Stomach smooth muscle (tissue), 2 donors: Measurements from ENCODE around the gene RBM5.

ENCODE experiments used
- H3K27ac ChIP-seq: one replicate; pipeline ENCODE4 v1.7.0; 2013; ENCODE audit warnings: mild to moderate bottlenecking, low read length, inconsistent platforms
- H3K27me3 ChIP-seq, 2 donors: one replicate each; pipeline ENCODE4 v1.7.0; 2013; ENCODE audit warnings: low read length in 2 of 2; ENCODE audit not compliant: insufficient read depth in 2 of 2, control insufficient read depth in 1 of 2
- H3K36me3 ChIP-seq, 2 donors: one replicate each; pipeline ENCODE4 v1.7.0; 2013; ENCODE audit warnings: low read length in 2 of 2; ENCODE audit not compliant: control insufficient read depth in 2 of 2, insufficient read depth in 2 of 2
- H3K4me1 ChIP-seq: one replicate; pipeline ENCODE4 v1.7.0; 2013; ENCODE audit warnings: low read length; ENCODE audit not compliant: control insufficient read depth, insufficient read depth
- H3K4me3 ChIP-seq, 2 donors: one replicate each; pipeline ENCODE4 v1.7.0; 2013; ENCODE audit warnings: low read length in 2 of 2
- H3K9ac ChIP-seq, 2 donors: one replicate each; pipeline ENCODE4 v1.7.0; 2013; ENCODE audit warnings: low read length in 2 of 2, mild to moderate bottlenecking in 1 of 2
- H3K9me3 ChIP-seq, 2 donors: one replicate each; pipeline ENCODE4 v1.7.0; 2013; ENCODE audit warnings: low read length in 2 of 2; ENCODE audit not compliant: control insufficient read depth in 2 of 2
- donor health status: healthy.
- donor health status: Pancreatic carcinoma.

Gene RBM5

DNA sequence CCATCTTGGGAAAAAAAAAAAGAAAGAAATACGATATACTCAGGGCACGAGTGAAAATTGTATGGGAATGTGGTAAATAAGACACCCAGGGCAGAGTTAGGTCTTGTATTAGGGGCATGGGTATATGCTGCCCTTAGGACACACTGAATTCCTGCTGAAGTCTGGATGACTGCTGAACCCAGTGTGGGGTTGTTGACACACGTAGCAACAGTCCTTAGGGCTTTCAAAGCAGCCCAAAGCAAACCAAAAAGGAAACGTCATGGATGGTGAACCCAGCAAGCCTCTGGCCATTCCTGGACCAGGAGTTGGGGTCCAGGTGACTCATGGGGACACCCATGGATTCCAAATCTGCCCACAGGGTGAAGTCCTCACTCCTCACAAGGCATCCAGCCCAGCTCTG lies 39.3 kb downstream of the RBM5 start:
- Histone ChIP-seq H3K27me3 (no peaks in the 10 kb centered on the region), H3K4me1 (peaks cover 31% of the 10 kb centered on the region), H3K9me3 (no peaks in the 10 kb centered on the region), H3K4me3 (no peak overlapping the region), H3K36me3 (no peaks in the 10 kb centered on the region), H3K27ac (no peak overlapping the region), H3K9ac (no peak overlapping the region)

- Histone ChIP-seq H3K4me3 (no peak overlapping the region), H3K27me3 (no peaks in the 10 kb centered on the region), H3K4me1 (peaks cover 21% of the 10 kb centered on the region), H3K27ac (no peak overlapping the region), H3K36me3 (no peaks in the 10 kb centered on the region), H3K9ac (no peak overlapping the region), H3K9me3 (no peaks in the 10 kb centered on the region)
These were observed 41.7 kb downstream of the RBM5 start for GRCh38 chr3:50130436-50130835.

GRCh38 chr3:50132421-50133282 lies 43.9 kb downstream of the RBM5 start:
- no peak overlapping the region for H3K4me3 ChIP-seq
- H3K36me3 ChIP-seq: no peaks in the 10 kb centered on the region
- no peak overlapping the region for H3K27ac ChIP-seq
- H3K4me1 ChIP-seq: no peaks in the 10 kb centered on the region
- H3K9me3 ChIP-seq: no peaks in the 10 kb centered on the region
- H3K27me3 ChIP-seq: no peaks in the 10 kb centered on the region
- H3K9ac ChIP-seq: no peak overlapping the region

DNA sequence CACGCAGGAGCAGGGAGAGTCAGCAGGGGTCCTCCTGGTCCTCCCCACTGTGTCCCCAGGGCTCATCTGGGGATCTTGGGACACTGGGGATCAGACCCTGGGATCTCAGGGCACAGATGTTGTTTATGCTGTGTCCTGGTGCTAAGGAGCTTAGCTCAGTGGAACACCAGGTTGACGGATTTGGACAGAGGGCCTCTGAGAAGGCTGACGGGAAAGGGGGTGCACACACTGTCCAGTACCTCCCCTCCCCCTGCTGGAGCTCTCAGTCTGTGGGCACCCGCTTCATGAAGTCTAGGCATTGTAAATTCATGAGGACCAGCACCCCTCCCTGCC lies 44.5 kb downstream of the RBM5 start:
- H3K4me3 ChIP-seq: no peak overlapping the region
- no peaks in the 10 kb centered on the region for H3K27me3 ChIP-seq
- H3K36me3 ChIP-seq: no peaks in the 10 kb centered on the region
- no peaks in the 10 kb centered on the region for H3K4me1 ChIP-seq
- H3K9me3 ChIP-seq: no peaks in the 10 kb centered on the region
- no peak overlapping the region for H3K9ac ChIP-seq
- H3K27ac ChIP-seq: no peak overlapping the region

DNA sequence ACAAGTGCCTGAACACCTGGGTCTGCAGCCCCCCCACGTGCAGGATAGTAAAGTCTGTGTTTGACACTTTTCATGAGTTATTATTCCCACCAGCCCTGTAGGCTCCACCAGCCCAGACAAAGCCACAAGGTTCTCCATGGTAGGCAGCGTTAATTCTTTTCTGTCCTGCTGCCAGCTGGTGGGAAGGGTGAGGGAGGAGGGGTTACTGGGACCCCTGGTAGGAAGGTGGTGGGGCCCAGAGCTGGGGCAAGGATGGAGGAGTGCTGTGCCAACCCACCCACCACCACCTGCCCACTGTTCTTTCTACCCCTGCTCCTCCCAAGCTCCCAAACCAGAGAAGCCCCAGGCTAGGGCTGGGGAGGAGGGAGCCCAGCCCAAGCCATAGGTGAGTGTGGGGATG lies 45.6 kb downstream of the RBM5 start:
- no peak overlapping the region for H3K4me3 ChIP-seq
- no peaks in the 10 kb centered on the region for H3K4me1 ChIP-seq
- H3K36me3 ChIP-seq: no peaks in the 10 kb centered on the region
- H3K27ac ChIP-seq: no peak overlapping the region
- H3K27me3 ChIP-seq: no peaks in the 10 kb centered on the region
- H3K9ac ChIP-seq: no peak overlapping the region
- no peaks in the 10 kb centered on the region for H3K9me3 ChIP-seq

GRCh38 chr3:50135964-50136363 lies 47.2 kb downstream of the RBM5 start:
- H3K27ac ChIP-seq: no peak overlapping the region
- no peaks in the 10 kb centered on the region for H3K9me3 ChIP-seq
- no peak overlapping the region for H3K4me3 ChIP-seq
- no peak overlapping the region for H3K9ac ChIP-seq
- H3K27me3 ChIP-seq: no peaks in the 10 kb centered on the region
- H3K4me1 ChIP-seq: peaks cover 2% of the 10 kb centered on the region
- H3K36me3 ChIP-seq: no peaks in the 10 kb centered on the region

GRCh38 chr3:50136714-50137405 lies 48.1 kb downstream of the RBM5 start:
- Histone ChIP-seq H3K9me3 (no peaks in the 10 kb centered on the region), H3K4me1 (peaks cover 2% of the 10 kb centered on the region), H3K27ac (no peak overlapping the region), H3K4me3 (no peak overlapping the region), H3K9ac (no peak overlapping the region), H3K36me3 (no peaks in the 10 kb centered on the region), H3K27me3 (no peaks in the 10 kb centered on the region)

DNA sequence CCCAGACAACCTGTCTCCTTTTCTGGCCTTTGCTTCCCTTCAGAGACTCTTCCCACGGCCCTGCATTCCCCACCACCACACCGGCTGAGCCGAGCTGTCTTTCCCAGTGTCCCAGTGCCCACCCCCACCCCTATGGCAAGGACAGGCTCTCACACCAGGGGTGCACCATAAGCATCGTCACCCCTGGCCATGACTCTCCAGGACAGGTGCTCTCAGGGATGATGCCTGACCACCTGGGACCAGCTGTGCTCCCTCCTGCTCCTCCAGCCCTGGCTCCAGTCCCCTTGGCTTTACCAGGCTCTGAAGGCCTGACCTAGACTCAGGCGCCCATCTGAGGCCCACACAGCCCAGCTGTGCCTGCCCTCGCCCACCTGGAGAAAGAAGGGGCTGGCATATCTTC lies 48.8 kb downstream of the RBM5 start:
- no peaks in the 10 kb centered on the region for H3K36me3 ChIP-seq
- H3K4me1 ChIP-seq: peaks cover 2% of the 10 kb centered on the region
- no peak overlapping the region for H3K9ac ChIP-seq
- no peak overlapping the region for H3K27ac ChIP-seq
- no peaks in the 10 kb centered on the region for H3K27me3 ChIP-seq
- no peaks in the 10 kb centered on the region for H3K9me3 ChIP-seq
- H3K4me3 ChIP-seq: no peak overlapping the region

DNA sequence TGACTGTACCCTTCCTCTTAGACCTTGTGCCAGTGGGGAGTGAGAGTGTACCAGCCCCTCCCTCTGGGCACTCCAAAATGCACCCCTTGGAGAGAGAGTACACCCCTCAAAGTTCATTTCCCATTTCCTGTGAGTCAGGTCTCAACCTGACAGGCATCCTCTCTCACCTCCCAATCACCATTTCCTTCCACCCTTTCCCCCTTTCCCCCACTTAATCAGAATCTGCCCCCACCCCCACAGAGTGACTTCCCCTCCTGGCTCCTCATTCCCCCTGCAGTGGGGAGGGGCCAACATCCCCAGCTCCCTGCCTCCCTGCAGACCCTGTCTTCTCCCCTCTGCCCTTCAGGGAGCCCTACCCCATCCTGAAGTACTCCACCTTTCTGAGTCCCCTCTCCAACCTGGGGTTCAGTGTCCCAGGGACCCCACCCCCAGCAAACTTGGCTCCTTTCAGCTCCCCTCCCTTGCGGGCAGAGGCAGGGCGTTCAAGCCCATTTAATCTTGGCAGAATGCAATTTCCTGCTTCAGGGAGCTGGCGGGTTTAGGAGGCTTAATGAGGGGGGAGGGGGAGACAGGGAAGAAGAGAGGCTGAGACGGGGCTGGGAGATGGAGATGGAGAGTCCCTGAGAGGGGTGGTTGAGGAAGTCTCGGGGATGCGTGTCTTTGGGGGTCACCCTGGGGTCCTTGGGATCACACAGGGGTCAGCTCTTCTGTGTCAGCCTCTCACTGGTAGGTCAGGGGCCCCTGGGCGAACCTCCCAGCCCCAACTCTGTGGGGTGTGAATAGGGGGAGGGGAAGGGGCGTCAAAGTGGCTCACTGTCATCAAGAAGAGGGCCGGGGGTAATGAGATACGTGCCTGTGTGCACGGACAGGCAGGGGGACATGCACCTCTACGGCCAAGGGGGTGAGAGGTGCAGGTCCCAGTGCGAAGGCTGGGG lies 49.8 kb downstream of the RBM5 start:
- Histone ChIP-seq H3K27me3 (no peaks in the 10 kb centered on the region), H3K4me1 (peaks cover 2% of the 10 kb centered on the region), H3K36me3 (no peaks in the 10 kb centered on the region), H3K4me3 (no peak overlapping the region), H3K9ac (no peak overlapping the region), H3K9me3 (no peaks in the 10 kb centered on the region), H3K27ac (no peak overlapping the region)

GRCh38 chr3:50139308-50139707 lies 50.6 kb downstream of the RBM5 start:
- H3K9ac ChIP-seq: no peak overlapping the region
- H3K4me1 ChIP-seq: peaks cover 2% of the 10 kb centered on the region
- H3K27me3 ChIP-seq: no peaks in the 10 kb centered on the region
- H3K36me3 ChIP-seq: no peaks in the 10 kb centered on the region
- no peaks in the 10 kb centered on the region for H3K9me3 ChIP-seq
- no peak overlapping the region for H3K27ac ChIP-seq
- no peak overlapping the region for H3K4me3 ChIP-seq
